Measurements from ENCODE around the gene TUBAL3. TPM values are rescaled to one million over a fixed set of nuclear protein-coding genes. Genes with fewer than 3 reads are reported as not detected.

Gene TUBAL3
- total RNA-seq, 1 experiment from 2014 or later = not detected

DNA sequence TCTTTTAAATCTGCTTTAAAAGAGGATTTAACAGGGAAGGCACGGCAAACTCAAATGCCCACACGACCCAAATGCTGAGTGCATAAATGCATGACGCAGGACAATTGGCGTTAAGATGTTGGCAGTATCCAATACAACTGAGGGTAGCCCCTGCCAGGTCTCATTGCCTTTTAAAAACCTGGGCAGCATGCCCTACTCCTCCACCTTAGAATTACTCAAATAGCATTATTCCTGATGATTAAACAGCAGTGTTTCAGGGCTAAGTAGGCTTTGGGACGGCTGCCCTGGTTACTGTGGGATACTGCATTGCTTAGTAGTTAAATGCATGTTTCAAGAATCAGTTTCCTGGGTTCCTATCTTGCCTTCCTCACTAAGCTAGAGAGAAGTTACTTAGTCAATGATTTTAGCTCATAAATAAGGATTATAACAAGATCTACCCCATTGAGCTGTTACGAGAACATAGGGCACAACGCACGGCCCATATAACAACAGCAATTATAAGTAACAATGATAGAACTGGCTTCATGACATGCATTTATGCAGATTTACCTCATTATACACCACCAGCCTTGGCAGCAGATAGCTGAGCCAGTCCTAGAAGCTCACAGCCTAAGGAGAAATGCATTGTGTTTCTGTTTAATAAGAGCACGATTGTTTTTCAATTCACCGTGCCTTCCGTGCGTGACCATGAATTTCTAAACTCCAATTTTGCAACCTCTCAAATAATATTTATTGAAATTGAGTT lies 7.9 kb downstream of the TUBAL3 start:
- H3K4me1 Mint-ChIP-seq = peaks cover 4% of the 10 kb centered on the region in 2 experiments; a peak in 3 of 4 replicates
- Histone ChIP-seq H4K5ac (ENCODE audit: insufficient read length, low read depth, low read length) (no peak overlapping the region), H3K18ac (ENCODE audit: insufficient read length, low read depth, low read length) (no peak overlapping the region), H3K27ac (ENCODE audit: insufficient read length, low read depth, low read length) (no peak overlapping the region), H3K4me2 (ENCODE audit: insufficient read depth, insufficient read length, low read length) (no peak overlapping the region), H3K27me3 (ENCODE audit: insufficient read depth, low read length) (no peaks in the 10 kb centered on the region), H3K79me1 (ENCODE audit: insufficient read depth, low read depth, low read length, poor library complexity, severe bottlenecking) (no peaks in the 10 kb centered on the region), H3K9ac (ENCODE audit: extremely low read depth, insufficient read length, low read length) (no peak overlapping the region), H3K9me3 (ENCODE audit: control insufficient read depth, low read depth, low read length) (peaks cover 6% of the 10 kb centered on the region), H2BK15ac (ENCODE audit: low read depth, low read length) (no peak overlapping the region), H3K79me2 (ENCODE audit: insufficient read depth, low read length) (no peaks in the 10 kb centered on the region), H3K4me1 (ENCODE audit: insufficient read depth, low read length) (no peaks in the 10 kb centered on the region), H2AFZ (ENCODE audit: low read length) (no peak overlapping the region), H2BK5ac (ENCODE audit: insufficient read length, low read length) (no peak overlapping the region), H3K23ac (ENCODE audit: insufficient read length, low read depth, low read length) (no peak overlapping the region), H3K56ac (ENCODE audit: insufficient read length, low read depth, low read length) (no peak overlapping the region), H3K14ac (ENCODE audit: insufficient read depth, low read length) (no peak overlapping the region), H4K20me1 (ENCODE audit: control insufficient read depth, insufficient read depth, insufficient read length) (no peaks in the 10 kb centered on the region), H2AK5ac (ENCODE audit: insufficient read length, low read length) (no peak overlapping the region), H2BK20ac (ENCODE audit: low read depth, low read length, poor library complexity, severe bottlenecking) (no peak overlapping the region), H4K91ac (ENCODE audit: insufficient read length, low read depth, low read length) (no peak overlapping the region), H3T11ph (ENCODE audit: low read length) (no peak overlapping the region), H3K4ac (ENCODE audit: low read depth, low read length) (no peak overlapping the region), H2BK120ac (ENCODE audit: low read depth, low read length, poor library complexity, severe bottlenecking) (no peak overlapping the region), H2BK12ac (ENCODE audit: insufficient read length, low read depth, low read length) (no peak overlapping the region), H3K23me2 (ENCODE audit: insufficient read length, low read depth, low read length, poor library complexity, severe bottlenecking) (no peaks in the 10 kb centered on the region), H4K8ac (replicated peaks; ENCODE audit: insufficient read length, low read depth, low read length) (no peak overlapping the region)
- no peak for DNase-seq
- peaks cover 3 to 13% (median 8%) of the 10 kb centered on the region in 3 experiments; a peak in 6 of 7 replicates for H3K36me3 Mint-ChIP-seq (ENCODE audit: insufficient read depth in 1 of 3, low read depth in 3 of 3)
- no peak overlapping the region for H3K4me3 Mint-ChIP-seq
- WGBS (ENCODE audit: extremely low coverage, insufficient read length, low lambda C conversion rate) = no CpG with 5 or more reads among the region's 12 CpGs
- peaks cover 18 to 25% of the 10 kb centered on the region in 2 experiments for H3K9me3 Mint-ChIP-seq
- H3K27ac Mint-ChIP-seq = no peak overlapping the region
- H3K27me3 Mint-ChIP-seq (ENCODE audit: low read depth) = no peaks in the 10 kb centered on the region
- TF ChIP-seq, protein P1, sequence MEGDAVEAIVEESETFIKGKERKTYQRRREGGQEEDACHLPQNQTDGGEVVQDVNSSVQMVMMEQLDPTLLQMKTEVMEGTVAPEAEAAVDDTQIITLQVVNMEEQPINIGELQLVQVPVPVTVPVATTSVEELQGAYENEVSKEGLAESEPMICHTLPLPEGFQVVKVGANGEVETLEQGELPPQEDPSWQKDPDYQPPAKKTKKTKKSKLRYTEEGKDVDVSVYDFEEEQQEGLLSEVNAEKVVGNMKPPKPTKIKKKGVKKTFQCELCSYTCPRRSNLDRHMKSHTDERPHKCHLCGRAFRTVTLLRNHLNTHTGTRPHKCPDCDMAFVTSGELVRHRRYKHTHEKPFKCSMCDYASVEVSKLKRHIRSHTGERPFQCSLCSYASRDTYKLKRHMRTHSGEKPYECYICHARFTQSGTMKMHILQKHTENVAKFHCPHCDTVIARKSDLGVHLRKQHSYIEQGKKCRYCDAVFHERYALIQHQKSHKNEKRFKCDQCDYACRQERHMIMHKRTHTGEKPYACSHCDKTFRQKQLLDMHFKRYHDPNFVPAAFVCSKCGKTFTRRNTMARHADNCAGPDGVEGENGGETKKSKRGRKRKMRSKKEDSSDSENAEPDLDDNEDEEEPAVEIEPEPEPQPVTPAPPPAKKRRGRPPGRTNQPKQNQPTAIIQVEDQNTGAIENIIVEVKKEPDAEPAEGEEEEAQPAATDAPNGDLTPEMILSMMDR (conservative IDR thresholded peaks at IDR 0.05) = no peak
